NCI-H1048 (cell line): ENCODE results near the gene ZSCAN4.
A peak's percentile ranks its signal among the peaks of the same experiment; 100 is the strongest.

Experiments used
- DNase-seq: peaks from one replicate; lab custom pipeline; 2025; lab: John Stamatoyannopoulos, UW

ZSCAN4 gene, protein sequence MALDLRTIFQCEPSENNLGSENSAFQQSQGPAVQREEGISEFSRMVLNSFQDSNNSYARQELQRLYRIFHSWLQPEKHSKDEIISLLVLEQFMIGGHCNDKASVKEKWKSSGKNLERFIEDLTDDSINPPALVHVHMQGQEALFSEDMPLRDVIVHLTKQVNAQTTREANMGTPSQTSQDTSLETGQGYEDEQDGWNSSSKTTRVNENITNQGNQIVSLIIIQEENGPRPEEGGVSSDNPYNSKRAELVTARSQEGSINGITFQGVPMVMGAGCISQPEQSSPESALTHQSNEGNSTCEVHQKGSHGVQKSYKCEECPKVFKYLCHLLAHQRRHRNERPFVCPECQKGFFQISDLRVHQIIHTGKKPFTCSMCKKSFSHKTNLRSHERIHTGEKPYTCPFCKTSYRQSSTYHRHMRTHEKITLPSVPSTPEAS

DNA sequence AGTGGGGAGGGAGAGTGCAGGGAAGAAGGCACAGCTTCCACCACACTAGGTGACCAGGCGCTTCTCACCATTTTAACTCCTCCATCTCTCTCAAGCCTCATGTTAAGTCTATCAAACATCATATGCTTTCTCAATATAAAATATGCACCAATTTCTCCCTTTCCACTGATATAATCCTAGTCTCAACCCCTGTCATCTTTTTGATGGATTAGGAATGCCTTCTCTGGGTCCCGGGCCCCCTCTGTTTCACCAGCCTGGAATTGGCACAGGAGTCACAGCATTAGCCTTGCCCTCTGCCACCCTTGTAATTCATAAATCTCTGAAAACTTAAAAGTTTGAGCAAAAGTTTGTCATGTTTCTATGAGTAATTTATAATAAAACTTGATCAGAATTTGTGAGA is at the start of gene ZSCAN4:
ZSCAN4 (plus strand) TSS at position 301 of the 400 bp plus-strand sequence. CDS start 7,211 bp downstream, outside the sequence.
- no peak for DNase-seq

DNA sequence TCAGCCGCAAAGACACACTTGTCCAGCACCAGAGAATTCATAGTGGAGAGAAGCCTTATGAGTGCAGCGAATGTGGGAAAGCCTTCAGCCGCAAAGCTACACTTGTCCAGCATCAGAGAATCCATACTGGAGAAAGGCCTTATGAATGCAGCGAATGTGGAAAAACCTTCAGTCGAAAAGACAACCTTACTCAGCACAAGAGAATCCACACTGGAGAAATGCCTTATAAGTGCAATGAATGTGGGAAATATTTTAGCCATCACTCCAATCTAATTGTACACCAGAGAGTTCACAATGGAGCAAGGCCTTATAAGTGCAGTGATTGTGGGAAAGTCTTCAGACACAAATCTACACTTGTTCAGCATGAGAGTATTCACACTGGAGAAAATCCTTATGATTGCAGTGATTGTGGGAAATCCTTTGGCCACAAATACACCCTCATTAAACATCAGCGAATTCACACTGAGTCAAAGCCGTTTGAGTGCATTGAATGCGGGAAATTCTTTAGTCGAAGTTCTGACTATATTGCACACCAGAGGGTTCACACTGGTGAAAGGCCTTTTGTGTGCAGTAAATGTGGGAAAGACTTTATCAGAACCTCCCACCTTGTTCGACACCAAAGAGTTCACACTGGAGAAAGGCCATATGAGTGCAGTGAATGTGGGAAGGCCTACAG is 47.9 kb upstream of the ZSCAN4 start:
- no peak for DNase-seq

DNA sequence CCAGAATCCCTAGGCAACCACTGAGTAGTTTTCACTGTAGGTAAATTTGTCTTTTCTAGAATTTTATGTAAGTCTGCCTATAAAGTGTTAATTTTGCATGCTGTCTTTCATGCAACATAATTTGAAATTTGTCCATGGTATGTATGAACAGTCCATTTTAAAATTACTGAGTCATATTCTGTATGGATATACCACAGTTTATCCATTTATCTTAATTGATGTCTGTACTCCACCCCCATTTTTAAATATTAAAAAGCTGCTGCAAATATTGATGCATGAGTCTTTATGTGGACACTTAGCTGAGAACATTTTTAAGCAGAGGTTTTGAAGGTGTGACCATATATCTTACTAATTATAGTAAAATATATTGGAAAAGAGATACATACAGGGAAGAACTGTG is 45.6 kb upstream of the ZSCAN4 start:
- no peak for DNase-seq

DNA sequence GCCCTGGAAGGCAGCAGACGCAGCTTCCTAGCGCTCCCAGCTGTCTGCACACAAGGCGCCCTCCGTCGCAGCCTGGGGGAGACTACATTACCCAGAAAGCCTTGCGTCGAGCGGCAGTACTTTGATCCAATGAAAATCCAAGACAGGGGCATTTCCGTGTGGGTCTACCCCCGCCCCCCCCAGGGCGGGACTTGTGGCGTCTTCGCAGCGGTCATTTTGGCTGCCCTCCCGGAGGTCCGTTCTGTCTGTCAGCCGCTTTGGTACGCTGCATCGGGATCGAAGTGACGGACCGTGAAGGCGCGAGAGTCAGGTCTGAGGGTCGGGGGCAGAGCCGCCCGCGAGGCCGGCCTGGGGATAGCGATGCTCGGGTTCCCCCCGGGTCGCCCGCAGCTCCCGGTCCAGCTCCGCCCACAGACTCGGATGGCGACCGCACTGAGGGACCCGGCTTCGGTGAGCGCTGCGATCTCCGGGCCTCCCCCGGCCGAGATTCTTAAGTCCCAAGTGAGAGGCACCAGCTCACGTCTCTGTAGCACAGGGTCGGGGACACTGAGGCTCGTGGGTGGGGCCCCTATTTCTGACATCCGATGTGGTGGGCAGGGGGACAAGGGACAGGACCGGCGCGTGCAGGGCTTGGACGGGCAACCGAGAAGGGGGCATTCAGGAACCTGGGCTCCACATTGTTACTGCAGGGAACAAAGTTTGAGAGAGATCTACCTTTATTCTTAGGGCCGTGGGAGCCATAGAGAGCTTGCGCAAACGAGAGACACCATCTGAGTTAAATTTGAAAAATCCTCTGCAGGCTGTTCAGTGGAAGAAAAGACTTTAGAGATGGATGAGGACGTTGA is 35.5 kb upstream of the ZSCAN4 start, which contains the start of gene ZNF211:
ZNF211 (plus strand) TSS at position 182 of the 845 bp plus-strand sequence; CDS start at position 361, 179 bp downstream.
- peak; percentile 83 for DNase-seq

DNA sequence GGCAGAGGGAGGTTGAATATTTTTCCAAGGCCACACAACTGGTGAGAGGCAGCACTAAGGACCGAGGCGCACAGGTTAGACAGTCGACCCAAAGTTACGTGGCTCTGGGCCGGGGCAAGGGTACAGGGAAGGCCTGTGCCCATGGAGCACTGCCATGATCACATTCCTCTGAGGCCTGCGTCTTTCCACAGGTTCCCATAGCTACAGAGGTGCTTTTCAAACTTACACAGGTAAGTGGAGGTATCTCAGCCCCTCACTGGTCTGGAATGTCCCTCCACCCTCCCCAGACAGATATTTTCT is 35.0 kb upstream of the ZSCAN4 start:
- no peak for DNase-seq

DNA sequence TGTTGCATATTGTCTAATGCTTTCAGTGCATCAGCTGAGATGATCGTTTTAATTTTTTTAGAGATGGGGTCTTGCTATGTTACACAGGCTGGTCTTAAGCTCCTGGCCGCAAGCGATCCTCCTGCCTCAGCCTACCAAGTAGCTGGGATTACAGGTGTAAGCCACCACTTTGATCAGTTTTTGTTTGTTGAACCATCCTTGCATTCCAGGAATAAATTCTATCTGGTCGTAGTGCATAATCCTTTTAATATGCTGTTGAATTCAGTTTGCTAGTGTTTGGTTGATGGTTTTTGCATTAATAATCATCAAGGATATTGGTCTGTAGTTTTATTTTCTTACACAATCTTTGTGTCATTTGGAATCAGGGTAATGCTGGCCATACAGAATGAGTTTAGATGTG is 31.4 kb upstream of the ZSCAN4 start:
- no peak for DNase-seq

DNA sequence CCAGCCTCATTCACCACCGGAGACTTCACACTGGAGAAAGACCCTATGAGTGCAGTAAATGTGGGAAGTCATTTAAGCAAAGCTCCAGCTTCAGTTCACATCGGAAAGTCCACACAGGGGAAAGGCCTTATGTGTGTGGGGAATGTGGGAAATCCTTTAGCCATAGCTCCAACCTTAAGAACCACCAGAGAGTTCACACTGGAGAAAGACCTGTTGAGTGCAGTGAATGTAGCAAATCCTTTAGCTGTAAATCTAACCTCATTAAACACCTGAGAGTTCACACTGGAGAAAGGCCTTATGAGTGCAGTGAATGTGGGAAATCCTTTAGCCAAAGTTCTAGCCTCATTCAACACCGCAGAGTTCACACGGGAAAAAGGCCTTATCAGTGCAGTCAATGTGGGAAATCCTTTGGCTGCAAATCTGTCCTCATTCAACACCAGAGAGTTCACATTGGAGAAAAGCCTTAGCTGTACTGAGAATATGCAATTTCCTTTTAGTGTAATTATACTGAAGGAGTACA is 27.0 kb upstream of the ZSCAN4 start:
- DNase-seq, result no peak

DNA sequence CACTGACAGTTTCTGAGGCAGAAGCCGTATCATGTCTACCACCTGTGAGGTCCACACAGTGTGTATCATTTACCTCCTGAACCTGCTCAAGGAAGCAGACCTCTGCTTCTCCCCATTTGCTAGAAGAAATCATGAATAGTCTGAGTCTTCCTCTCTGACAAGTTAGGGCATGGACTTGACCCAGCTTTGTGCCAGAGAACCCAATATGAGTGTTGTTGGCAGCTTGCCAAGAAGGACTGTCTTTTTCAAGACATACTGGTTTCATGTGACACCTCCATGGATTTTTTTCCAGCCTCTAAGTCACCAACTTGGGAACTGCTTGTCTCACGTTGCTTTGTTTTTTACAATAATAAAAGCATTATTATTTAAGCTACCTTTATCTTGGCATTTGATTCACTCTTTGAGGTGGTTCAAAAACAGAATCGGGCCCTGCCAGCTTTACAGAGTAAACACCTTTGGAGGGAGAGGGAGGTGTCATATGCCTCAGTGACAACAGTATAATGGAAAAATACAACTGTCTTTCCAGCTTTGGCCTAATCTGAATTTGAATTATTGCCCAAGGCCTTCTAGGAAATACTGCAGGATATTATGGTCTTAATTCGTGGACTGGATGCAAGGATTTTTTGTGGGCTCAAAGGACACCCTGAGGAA is 26.2 kb upstream of the ZSCAN4 start:
- no peak for DNase-seq

DNA sequence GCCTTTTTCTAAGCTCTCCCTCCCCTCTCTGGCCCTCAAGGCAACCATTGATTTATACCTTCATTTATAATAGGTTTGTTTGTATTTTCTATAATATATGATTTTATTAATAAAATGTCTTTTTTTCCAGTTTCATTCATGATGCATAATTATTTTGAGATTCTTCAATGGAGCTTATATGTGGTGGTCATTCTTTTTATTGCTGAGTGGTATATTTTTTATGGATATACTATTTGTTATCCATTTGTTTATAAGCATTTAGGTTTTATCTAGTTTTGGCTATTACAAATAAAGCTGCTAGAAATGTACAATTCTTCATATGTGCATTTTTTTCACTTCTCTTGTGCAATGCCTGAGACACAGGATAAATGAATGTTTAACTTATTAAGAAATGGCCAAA is 25.0 kb upstream of the ZSCAN4 start:
- no peak for DNase-seq

DNA sequence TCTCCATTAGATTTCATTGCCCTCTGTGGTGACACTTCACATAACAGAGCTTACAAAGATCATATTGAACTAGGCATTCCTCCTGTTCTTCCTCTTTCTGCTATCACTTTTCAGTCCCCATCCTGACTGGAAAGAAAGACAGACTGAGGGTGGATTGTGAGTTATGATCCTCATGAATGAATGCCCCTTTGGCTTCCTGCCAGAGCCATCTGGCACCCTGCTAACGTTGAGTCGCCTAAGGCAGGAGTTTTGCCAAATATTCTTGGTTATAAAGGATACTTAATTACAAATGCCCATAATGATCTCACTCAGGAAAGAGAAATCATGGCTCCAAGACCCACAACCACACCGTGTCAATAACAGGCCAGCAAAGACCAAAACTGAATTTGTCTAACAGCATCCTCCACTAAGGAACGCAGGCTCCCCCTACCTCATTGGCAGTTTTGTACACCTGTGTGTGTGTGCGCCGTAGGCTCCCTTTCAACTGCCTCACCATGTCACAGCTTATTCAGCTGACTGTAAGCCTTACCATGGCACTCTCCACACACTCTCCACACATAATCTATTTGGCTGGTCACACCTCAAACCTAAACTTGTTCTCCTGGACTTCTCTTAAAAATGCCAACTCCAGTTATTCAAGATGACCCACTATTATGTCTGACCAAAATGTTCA is 20.3 kb upstream of the ZSCAN4 start:
- no peak for DNase-seq

DNA sequence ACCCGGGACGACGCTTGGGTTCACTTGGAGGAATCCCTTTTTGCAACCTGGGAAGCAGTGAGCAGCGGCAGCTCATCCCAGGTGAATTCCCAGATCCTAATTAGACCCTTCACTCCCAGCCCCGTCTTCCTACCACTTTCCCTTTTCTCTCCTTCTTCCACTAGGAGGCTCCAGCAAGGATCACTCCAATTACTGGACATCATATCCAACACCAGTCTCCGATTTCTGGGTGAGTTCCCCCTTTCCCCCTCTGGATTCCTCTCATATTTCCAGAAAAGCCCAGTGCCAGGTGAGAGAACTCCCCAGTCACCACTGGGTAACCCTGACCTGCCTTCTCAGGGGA is 17.1 kb upstream of the ZSCAN4 start:
- DNase-seq, result no peak

DNA sequence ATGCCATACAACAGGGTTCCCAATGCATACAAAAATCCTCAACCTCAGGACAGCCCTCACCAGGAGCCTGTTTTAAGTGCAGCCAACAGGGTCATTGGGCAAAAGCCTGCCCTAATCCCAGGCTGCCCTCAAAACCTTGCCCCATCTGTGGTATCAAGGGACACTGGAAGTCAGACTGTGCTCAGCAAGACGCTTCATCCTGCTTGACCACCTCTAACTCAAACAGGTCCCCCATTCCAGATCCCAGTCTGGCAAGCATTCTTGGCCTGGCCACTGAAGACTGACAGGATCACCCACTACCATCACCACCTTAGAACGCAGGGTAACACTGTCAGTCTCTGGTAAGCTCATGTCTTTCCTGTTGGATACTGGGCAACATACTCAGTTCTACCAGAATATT is 15.0 kb upstream of the ZSCAN4 start:
- DNase-seq, result no peak

DNA sequence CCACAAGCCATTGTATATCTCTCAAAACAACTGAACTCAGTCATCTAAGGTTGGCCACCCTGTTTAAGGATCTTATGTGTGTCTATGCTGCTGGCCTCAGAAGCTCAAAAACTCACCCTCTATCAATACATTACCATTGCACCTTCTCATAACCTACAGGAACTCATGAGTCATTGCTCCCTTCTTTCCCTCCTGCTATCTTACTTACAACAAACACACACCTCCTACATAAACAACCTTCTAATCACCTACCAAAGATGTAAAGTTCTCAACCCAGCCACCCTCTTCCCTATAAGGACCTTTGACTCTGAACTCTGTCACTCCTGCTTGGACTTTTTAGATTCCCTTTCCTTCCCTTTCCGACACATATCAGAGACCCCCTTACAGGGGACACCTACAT is 13.3 kb upstream of the ZSCAN4 start:
- no peak for DNase-seq

DNA sequence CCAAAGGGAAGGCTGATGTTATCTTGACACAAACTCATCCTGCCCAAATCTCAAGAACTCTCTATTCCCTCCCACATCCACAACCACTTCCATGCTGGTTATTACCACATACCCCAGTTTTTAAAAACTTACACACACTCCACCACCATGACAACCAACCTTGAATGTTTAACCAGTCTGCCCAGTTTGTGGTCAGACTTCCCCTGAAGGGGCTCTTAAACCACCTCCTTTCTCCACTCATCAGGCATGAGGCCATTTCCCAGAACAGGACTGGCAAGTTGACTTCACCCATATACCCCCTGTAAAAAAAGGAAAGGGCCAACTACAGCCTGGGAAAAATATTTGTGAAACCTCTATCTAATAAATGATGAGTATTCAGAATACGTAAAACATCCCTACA is 12.4 kb upstream of the ZSCAN4 start:
- DNase-seq, result no peak

DNA sequence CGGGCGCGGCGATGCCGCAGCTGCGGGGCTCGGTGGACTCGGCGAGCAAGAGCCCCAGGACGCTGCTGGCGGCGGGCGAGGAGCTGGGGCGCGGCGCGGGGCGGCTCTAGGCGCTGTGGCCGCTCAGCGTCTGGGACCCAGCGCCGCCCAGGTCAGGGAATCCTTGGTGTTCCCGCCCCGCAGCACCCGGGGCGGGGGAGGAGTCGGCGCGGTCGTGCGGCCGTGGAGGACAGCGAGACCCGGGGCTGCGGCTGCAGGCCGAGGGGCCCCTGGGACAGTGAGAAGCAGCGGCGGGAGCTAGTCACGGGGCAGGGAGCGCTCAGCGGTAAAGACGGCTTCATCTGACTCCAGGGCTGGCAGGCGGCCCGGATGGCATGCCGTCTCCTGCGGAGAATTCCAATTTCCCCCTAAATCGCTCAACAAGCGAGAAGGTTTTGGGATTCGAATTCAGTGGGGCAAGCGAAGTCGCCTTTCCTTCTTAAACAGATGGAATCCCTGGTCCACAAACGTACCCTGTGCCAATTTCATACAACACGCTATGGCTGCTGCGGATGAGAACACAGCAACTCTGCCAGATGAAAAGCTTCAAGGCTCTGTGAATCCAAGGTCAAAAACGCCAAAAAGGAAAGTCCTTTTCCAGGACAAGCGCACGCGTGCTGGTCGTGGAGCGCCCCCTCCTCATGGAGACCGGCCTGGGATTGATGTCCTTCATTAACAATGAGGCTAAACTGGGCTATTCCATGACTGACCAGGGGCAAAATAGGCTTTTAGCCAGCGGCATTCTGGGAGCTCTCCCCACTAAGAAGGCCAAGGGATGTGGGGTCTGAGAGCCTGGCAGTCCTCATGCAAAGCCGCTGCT is 4.2 kb upstream of the ZSCAN4 start:
- no peak for DNase-seq

DNA sequence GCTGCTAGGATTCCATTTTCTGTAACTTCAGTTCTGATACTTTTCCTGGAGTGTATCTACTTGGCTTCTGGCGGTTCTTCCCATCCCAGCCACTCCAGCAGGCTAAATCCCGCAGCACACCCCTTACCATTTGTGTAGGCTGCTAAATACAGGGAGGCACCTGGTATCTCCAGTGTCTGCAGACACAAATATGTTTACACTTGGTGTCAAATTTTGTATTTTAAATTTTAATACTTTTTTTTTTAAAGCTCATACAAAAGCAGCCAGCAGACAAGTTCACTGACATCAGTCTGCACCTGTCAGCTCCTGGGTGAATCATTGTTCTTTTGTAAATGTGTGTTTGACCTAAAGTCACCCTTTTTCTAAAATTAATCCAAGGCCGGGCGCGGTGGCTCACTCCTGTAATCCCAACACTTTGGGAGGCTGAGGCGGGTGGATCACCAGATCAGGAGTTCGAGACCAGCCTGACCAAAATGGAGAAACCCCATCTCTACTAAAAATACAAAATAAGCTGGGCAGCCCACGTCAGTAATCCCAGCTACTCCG is 3.4 kb upstream of the ZSCAN4 start:
- no peak for DNase-seq

DNA sequence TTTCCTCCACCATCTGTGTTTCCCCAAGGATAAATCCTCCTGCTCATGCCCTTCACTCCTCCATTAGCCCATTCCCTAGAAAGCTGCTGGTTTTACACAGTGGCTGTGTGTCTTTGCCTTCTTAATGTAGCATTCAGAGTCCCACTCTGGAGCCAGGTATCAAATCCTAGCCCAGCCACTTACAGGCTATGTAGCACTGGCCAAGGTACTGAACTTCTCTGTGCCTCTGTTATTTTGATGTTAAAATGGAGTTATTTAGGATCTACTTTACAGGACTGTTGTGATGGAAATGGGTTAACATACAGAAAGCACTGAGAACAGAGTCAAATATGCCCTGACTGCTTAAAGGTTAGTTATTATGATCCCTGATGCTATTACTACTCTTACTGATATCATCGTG is 1.5 kb upstream of the ZSCAN4 start:
- DNase-seq, result no peak

DNA sequence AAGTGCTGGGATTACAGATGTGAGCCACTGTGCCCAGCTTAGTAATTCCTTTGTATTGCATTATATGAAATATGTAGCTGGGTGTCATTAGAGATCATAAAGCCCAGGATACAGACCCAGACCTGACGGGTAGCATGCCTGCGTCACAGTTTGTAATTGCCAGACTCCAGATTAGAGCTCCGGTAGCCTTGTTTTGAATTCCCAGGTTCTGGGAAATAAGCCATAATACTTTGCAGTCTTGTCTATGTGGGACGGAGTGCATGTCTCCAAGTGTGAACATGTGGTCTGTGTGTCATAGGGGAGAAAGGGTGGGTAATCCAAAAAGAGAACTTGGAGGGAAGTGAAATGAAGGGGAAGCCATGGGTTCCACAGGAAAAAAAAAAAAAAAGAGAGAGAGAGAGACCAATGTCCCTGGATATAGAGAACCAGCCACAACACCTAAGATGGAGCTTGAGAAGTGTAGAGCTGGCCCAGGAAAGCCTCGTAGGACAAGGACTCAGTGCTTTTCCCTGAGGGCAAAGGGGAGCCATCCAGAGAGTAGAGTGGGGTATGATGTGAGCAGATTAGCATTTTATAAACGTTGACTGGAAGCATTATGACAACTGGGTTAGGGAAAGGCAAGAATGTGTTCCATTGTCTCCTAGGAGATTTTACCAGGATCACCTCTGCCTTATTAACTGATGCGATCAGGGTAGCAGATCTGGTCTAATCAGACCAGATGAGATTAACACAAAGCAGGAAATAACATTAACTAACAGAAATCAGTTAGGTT is 2.6 kb downstream of the ZSCAN4 start:
- DNase-seq, result no peak

DNA sequence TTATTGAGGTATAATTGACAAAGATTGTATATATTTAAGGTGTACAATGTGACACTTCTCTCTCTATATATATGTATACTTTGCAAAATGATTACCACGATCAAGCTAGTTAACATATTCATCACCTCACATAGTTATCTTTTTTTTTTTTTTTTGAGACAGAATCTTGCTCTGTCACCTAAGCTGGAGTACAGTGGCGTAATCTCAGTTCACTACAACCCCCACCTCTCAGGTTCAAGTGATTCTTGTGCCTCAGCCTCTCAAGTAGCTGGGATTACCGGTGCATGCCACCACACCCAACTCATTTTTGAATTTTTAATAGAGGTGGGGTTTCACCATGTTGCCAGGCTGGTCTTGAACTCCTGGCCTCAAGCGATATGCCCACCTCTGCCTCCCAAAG is 3.7 kb downstream of the ZSCAN4 start:
- DNase-seq, result no peak
